A549 (cell line): ENCODE measurements around the gene THRA. TPM values are rescaled to one million over a fixed set of nuclear protein-coding genes. Genes with fewer than 3 reads are reported as not detected.

Experiments used
- ATAC-seq, 2 experiments: fragments of 200-7000 bp in 1 of 2; fragments of >200 bp in 1 of 2; cut with Nextera tagmentation in 1 of 2; cut with Tn5 transposase in 1 of 2; 3 replicates each; pipeline versions ENCODE4 v1.8.0 to v1.9.1; 2018 to 2020; ENCODE audit warnings: mild to moderate bottlenecking in 1 of 2, moderate library complexity in 1 of 2
- CTCF ChIA-PET: fragments of 300-600 bp; sonication (Branson Sonifier 250); formaldehyde crosslinking; extraction: SDS; loops from one replicate; lab custom pipeline; 2021; ENCODE audit warnings: antibody characterized with exemption, inconsistent platforms; lab: Yijun Ruan, JAX
- POLR2A ChIA-PET: fragments of 350-600 bp; formaldehyde crosslinking; extraction: SDS; loops from one replicate; lab custom pipeline; 2021; ENCODE audit warnings: antibody characterized with exemption, inconsistent platforms; lab: Yijun Ruan, JAX
- DNase-seq, 2 experiments: peaks; one replicate each; pipeline versions ENCODE4 v3.0.0 to v3.0.0-alpha.2; 2011 to 2016; ENCODE audit warnings: low read depth in 1 of 2, low spot score in 1 of 2
- FAIRE-seq: peaks from 2 replicates; lab custom pipeline; 2011; peaks lifted over from hg19 to GRCh38; lab: Jason Lieb, UNC
- H3K27ac ChIP-seq, 2 experiments: fragments of >200 bp; sonication (Bioruptor Twin); formaldehyde crosslinking; 3 replicates each; pipeline ENCODE4 v1.5.1; 2016 to 2017
- H3K4me1 ChIP-seq: fragments of >200 bp; sonication (Bioruptor Twin); formaldehyde crosslinking; 3 replicates; pipeline ENCODE4 v1.6.1; 2016
- H3K4me2 ChIP-seq: fragments of >200 bp; sonication (Bioruptor Twin); formaldehyde crosslinking; 3 replicates; pipeline ENCODE4 v1.6.1; 2016
- H3K4me3 ChIP-seq: fragments of >200 bp; sonication (Bioruptor Twin); formaldehyde crosslinking; 3 replicates; pipeline ENCODE4 v1.5.1; 2016
- H3K9me3 ChIP-seq: fragments of >200 bp; sonication (Bioruptor Twin); formaldehyde crosslinking; 3 replicates; pipeline ENCODE4 v1.6.1; 2016
- BHLHE40 ChIP-seq: IDR thresholded peaks from 2 replicates; pipeline ENCODE4 v1.6.1; 2012; ENCODE audit warnings: low read depth, low read length, inconsistent platforms
- E2F6 ChIP-seq: IDR thresholded peaks from 2 replicates; pipeline ENCODE4 v1.6.1; 2012; ENCODE audit warnings: low read depth, borderline replicate concordance
- EP300 ChIP-seq, 2 experiments: fragments of >200 bp; sonication (Bioruptor Twin); formaldehyde crosslinking; IDR thresholded peaks; 2 replicates in 1 of 2; 3 replicates in 1 of 2; pipeline ENCODE4 v1.6.1; 2016 to 2017
- HES2 ChIP-seq: fragments of >200 bp; sonication (Bioruptor Twin); formaldehyde crosslinking; IDR thresholded peaks from 2 replicates; pipeline ENCODE4 v1.6.1; 2016
- HOXB13 ChIP-seq: fragments of 250-450 bp; sonication (Bioruptor Pico); IDR thresholded peaks from 2 replicates; pipeline ENCODE4 v1.5.0; 2020; ENCODE audit warnings: low read depth, mild to moderate bottlenecking, moderate library complexity
- HOXB5 ChIP-seq: fragments of 250-450 bp; sonication (Bioruptor Pico); IDR thresholded peaks from 2 replicates; pipeline ENCODE4 v1.5.0; 2020; ENCODE audit warnings: mild to moderate bottlenecking, moderate library complexity
- JUN ChIP-seq, 2 experiments: fragments of >200 bp; sonication (Bioruptor Twin); formaldehyde crosslinking; IDR thresholded peaks; 2 replicates in 1 of 2; 3 replicates in 1 of 2; pipeline ENCODE4 v1.6.1; 2016 to 2017
- MYC ChIP-seq: IDR thresholded peaks from 2 replicates; pipeline ENCODE4 v1.6.1; 2012; ENCODE audit warnings: mild to moderate bottlenecking, inconsistent platforms, low read length, improper control_type of control experiment, borderline replicate concordance
- NPAS2 ChIP-seq: fragments of 250-450 bp; sonication (Bioruptor Pico); IDR thresholded peaks from 2 replicates; pipeline ENCODE4 v1.8.0; 2022; ENCODE audit warnings: mild to moderate bottlenecking, moderate library complexity, borderline replicate concordance
- POLR2A ChIP-seq: IDR thresholded peaks from 2 replicates; pipeline ENCODE4 v1.6.1; 2012; ENCODE audit warnings: mild to moderate bottlenecking, low read length
- USF2 ChIP-seq: fragments of 450-650 bp; IDR thresholded peaks from 2 replicates; pipeline ENCODE4 v1.6.1; 2014; ENCODE audit warnings: antibody characterized with exemption
- WGBS: methylation state at CpG from one replicate; pipeline ENCODE4 v1.1.6; 2017; ENCODE audit errors: missing lambda C conversion rate; 5-methylcytosine and 5-hydroxymethylcytosine counted together
- polyA plus RNA-seq, 4 experiments: library from polyadenylated mRNA; depleted of rRNA in 3 of 4; stranded (reverse); fragments of >200 nt; fragmentation: RNase III in 1 of 4; extraction: RNeasy Plus Mini Kit Qiagen cat#74134 plus additional on column Dnase treatment in 1 of 4; gene quantifications; 2 replicates in 3 of 4; 3 replicates in 1 of 4; pipeline ENCODE4 v1.2.3, GENCODE V29; 2011 to 2017
- TF ChIP-seq, protein P1 (sequence below): IDR thresholded peaks from 2 replicates; pipeline ENCODE4 v1.6.1; 2012
- TF ChIP-seq, protein P2 (sequence below): fragments of 250-450 bp; sonication (Bioruptor Pico); IDR thresholded peaks from 2 replicates; pipeline ENCODE4 v1.5.0; 2020; ENCODE audit warnings: low read depth, mild to moderate bottlenecking, moderate library complexity
- TF ChIP-seq, protein P3 (sequence below): fragments of >200 bp; sonication (Bioruptor Twin); formaldehyde crosslinking; IDR thresholded peaks from 3 replicates; pipeline ENCODE4 v1.5.1; 2016

THRA gene
- polyA plus RNA-seq, 2 of the 4 experiments (the other 2 are of a cell fraction) = 20.1 to 22.5 TPM

- Histone ChIP-seq H3K4me3 (peak overlapping the region; percentile 29; the same call in 2 of the 3 replicates), H3K27ac (peak overlapping the region; percentile 95), H3K4me2 (peak overlapping the region; percentile 93), H3K9me3 (no peaks in the 10 kb centered on the region), H3K4me1 (peaks cover 85% of the 10 kb centered on the region)
- ATAC-seq = no peak
- POLR2A ChIA-PET = interaction anchor here (1.3 to 1.6 kb wide), 2 partner anchors 14 to 31 kb away, joined by 4 to 5 read pairs; partner anchors contain the start of gene MED24
- WGBS = 69% methylated on average over 4 of the region's 4 CpGs
- no peak for DNase-seq
- no peak for FAIRE-seq
- TF ChIP-seq, protein P1, sequence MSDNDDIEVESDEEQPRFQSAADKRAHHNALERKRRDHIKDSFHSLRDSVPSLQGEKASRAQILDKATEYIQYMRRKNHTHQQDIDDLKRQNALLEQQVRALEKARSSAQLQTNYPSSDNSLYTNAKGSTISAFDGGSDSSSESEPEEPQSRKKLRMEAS = no peak
- no peak for TF ChIP-seq HES2
- TF ChIP-seq, protein P2, sequence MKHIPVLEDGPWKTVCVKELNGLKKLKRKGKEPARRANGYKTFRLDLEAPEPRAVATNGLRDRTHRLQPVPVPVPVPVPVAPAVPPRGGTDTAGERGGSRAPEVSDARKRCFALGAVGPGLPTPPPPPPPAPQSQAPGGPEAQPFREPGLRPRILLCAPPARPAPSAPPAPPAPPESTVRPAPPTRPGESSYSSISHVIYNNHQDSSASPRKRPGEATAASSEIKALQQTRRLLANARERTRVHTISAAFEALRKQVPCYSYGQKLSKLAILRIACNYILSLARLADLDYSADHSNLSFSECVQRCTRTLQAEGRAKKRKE = no peak
- CTCF ChIA-PET = interaction anchor here (1.0 to 34.4 kb wide), 6 partner anchors 6 to 55 kb away, joined by 3 to 919 read pairs (median 309); partner anchors contain the start of genes MED24, NR1D1 and THRA
These were observed 5.4 kb downstream of the THRA start for GRCh38 chr17:40068129-40068581.

DNA sequence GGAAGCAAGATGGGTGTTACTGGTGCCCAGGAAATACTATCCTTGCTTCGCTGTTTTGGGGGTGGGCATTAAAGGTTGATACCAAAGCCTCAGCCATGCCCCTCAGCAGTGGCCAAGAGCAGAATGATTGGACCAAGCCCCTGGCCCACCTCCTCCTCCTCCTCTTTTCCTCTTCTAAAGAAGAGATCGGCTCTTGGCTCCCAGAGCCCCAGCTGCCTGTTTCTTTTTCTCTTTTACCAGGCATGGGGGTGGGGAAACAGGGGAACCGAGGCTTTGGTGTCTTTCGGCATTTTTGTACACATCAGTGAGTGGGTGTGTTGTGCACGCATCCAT lies 5.8 kb downstream of the THRA start:
- 24% methylated on average over 5 of the region's 5 CpGs for WGBS
- FAIRE-seq (no peak), ATAC-seq (no peak), DNase-seq (no peak)
- no peak for TF ChIP-seq MYC
- no peak for TF ChIP-seq POLR2A
- ChIA-PET CTCF (interaction anchor here (1.0 to 34.4 kb wide), 7 partner anchors 7 to 55 kb away, joined by 3 to 919 read pairs (median 228); partner anchors contain the start of genes MED24, NR1D1 and THRA), POLR2A (interaction anchor here (1.3 to 1.6 kb wide), 2 partner anchors 14 to 30 kb away, joined by 4 to 5 read pairs; partner anchors contain the start of gene MED24)
- Histone ChIP-seq H3K4me2 (peak overlapping the region; percentile 93), H3K27ac (peak overlapping the region; percentile 95), H3K4me1 (peaks cover 88% of the 10 kb centered on the region), H3K4me3 (peak overlapping the region; percentile 29; the same call in 2 of the 3 replicates), H3K9me3 (no peaks in the 10 kb centered on the region)

DNA sequence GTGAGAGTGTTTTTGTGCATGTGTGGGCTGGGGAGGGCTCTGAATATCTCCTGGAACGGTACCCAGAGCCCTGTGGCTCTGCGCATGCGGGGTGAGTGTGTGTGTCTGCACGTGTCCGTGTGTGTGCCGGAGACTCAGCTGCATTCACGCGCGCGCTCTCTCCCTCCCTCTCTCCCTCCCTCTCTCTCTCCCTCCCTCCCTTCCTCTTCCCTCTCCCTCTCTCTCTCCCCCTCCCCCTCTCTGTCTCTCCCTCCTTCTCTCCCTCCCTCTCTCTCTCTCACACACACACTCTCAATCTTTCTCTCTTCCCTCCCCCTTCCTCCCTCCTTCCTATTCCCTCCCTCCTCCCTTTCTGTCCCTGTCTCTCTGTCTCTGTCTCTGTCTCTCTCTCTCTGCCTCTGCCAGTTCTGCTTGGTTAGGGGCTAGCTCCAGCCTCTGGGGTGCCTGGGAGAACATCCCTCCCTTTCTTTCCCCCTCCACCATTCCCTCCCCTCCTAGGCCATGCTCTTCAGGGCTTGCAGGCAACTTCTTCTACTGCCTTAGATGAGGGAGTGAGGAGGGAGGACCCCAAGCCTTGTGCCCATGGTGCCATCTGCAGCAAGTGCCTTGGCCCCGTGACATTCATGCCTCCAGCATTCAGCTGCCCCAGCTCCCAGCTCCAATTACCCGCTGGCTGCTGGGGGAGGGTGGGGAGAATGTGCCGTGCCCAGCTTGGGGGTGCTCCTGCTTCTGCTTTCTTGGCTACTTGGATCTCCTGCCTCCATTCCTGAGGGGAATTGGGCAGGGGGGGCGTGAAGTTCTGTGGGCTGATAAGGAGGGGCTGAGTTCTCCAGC lies 6.4 kb downstream of the THRA start:
- FAIRE-seq (no peak), ATAC-seq (peak in 1 of 2 experiments; percentile 2; a peak in 1 of 6 replicates), DNase-seq (peak in 1 of 2 experiments; percentile 82)
- Histone ChIP-seq H3K4me1 (peaks cover 88% of the 10 kb centered on the region), H3K4me3 (peak overlapping the region; percentile 29), H3K4me2 (peak overlapping the region; percentile 93), H3K27ac (peak overlapping the region; percentile 95), H3K9me3 (no peaks in the 10 kb centered on the region)
- no peak for TF ChIP-seq HOXB5 (CRISPR knock-in tag)
- TF ChIP-seq, protein P3, sequence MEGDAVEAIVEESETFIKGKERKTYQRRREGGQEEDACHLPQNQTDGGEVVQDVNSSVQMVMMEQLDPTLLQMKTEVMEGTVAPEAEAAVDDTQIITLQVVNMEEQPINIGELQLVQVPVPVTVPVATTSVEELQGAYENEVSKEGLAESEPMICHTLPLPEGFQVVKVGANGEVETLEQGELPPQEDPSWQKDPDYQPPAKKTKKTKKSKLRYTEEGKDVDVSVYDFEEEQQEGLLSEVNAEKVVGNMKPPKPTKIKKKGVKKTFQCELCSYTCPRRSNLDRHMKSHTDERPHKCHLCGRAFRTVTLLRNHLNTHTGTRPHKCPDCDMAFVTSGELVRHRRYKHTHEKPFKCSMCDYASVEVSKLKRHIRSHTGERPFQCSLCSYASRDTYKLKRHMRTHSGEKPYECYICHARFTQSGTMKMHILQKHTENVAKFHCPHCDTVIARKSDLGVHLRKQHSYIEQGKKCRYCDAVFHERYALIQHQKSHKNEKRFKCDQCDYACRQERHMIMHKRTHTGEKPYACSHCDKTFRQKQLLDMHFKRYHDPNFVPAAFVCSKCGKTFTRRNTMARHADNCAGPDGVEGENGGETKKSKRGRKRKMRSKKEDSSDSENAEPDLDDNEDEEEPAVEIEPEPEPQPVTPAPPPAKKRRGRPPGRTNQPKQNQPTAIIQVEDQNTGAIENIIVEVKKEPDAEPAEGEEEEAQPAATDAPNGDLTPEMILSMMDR = no peak
- 0 out of 2 replicates have a peak, but pooled peaks have one; percentile 55 for TF ChIP-seq MYC
- TF ChIP-seq HOXB13 (CRISPR knock-in tag) = no peak
- peak; percentile 55 for TF ChIP-seq USF2
- TF ChIP-seq, protein P2 = no peak
- TF ChIP-seq EP300 (IDR thresholded peaks at IDR 0.05) = no peak
- TF ChIP-seq, protein P1 = peak; percentile 97
- peak; percentile 77 for TF ChIP-seq E2F6
- TF ChIP-seq JUN (IDR thresholded peaks at IDR 0.05) = peak in 1 of 2 experiments; percentile 55; a peak in 1 of 5 replicates
- TF ChIP-seq BHLHE40 = peak; percentile 85
- peak; percentile 88 for TF ChIP-seq NPAS2
- ChIA-PET POLR2A (interaction anchor here (0.6 to 1.7 kb wide), 4 partner anchors 11 to 31 kb away, joined by 4 to 11 read pairs (median 4); partner anchors contain the start of genes MED24 and NR1D1), CTCF (interaction anchor here (0.7 to 34.4 kb wide), 14 partner anchors 7 to 99 kb away, joined by 3 to 919 read pairs (median 4); partner anchors contain the start of genes CSF3, MED24, NR1D1 and THRA)
- 3% methylated on average over 14 of the region's 14 CpGs for WGBS
